Measurements from ENCODE around the gene SLC12A3.

The SLC12A3 gene

GRCh38 chr16:56895813-56896212 lies 30.8 kb downstream of the SLC12A3 start:
- DNase-seq: no peak

GRCh38 chr16:56896244-56896643 lies 31.2 kb downstream of the SLC12A3 start:
- no peak for DNase-seq

- DNase-seq: no peak
Observed at GRCh38 chr16:56897026-56897799, 32.2 kb downstream of the SLC12A3 start.

GRCh38 chr16:56898847-56899246 lies 33.8 kb downstream of the SLC12A3 start:
- DNase-seq: no peak

- no peak for DNase-seq
Observed at GRCh38 chr16:56903866-56904265, 38.9 kb downstream of the SLC12A3 start.

- DNase-seq: no peak
Observed at GRCh38 chr16:56907401-56907800, 42.4 kb downstream of the SLC12A3 start.

- DNase-seq: no peak
Observed at GRCh38 chr16:56909527-56909979, 44.5 kb downstream of the SLC12A3 start.

- no peak for DNase-seq
Observed at GRCh38 chr16:56910112-56910511, 45.1 kb downstream of the SLC12A3 start.

- peak; percentile 42 for DNase-seq
Observed at GRCh38 chr16:56910654-56911539, 45.9 kb downstream of the SLC12A3 start.

- DNase-seq: no peak
Observed at GRCh38 chr16:56911771-56912571, 47.0 kb downstream of the SLC12A3 start.

GRCh38 chr16:56912746-56913708 lies 48.0 kb downstream of the SLC12A3 start:
- no peak for DNase-seq

- DNase-seq: no peak
Observed at GRCh38 chr16:56914896-56915295, 49.9 kb downstream of the SLC12A3 start.

- DNase-seq: no peak
Observed at GRCh38 chr16:56915336-56916119, 50.5 kb downstream of the SLC12A3 start.

- no peak for DNase-seq
Observed at GRCh38 chr16:56916571-56917403, 51.8 kb downstream of the SLC12A3 start.

GRCh38 chr16:56918467-56919012 lies 53.5 kb downstream of the SLC12A3 start:
- DNase-seq: no peak

- no peak for DNase-seq
Observed at GRCh38 chr16:56919099-56919800, 54.2 kb downstream of the SLC12A3 start.

GRCh38 chr16:56921571-56921970 lies 56.6 kb downstream of the SLC12A3 start:
- no peak for DNase-seq

GRCh38 chr16:56923481-56924091 lies 58.6 kb downstream of the SLC12A3 start:
- DNase-seq: no peak

GRCh38 chr16:56927471-56927870 lies 62.5 kb downstream of the SLC12A3 start:
- DNase-seq: no peak
